PC-3 (cell line): ENCODE measurements around the gene PGAM1. TPM values are rescaled to one million over a fixed set of nuclear protein-coding genes. Genes with fewer than 3 reads are reported as not detected.
"Not testable (repeated sequence)": the region's sequence is repeated elsewhere in the genome, so short reads cannot be mapped to it uniquely, and the experiment has no call there.

Experiments used
- ATAC-seq: fragments of 200-7000 bp; cut with Tn5 transposase; 2 replicates; pipeline ENCODE4 v1.9.1; 2020; ENCODE audit warnings: mild to moderate bottlenecking, moderate library complexity
- BruUV-seq: library from RNA; stranded (reverse); fragments of 400-500 nt; replicated peaks from 2 replicates; lab custom pipeline; 2021; lab: Mats Ljungman, UMichigan
- CTCF ChIA-PET: fragments of 300-600 bp; sonication (Branson Sonifier 250); formaldehyde crosslinking; loops from one replicate; lab custom pipeline; 2022; ENCODE audit warnings: antibody characterized with exemption; lab: Charles Lee
- POLR2A ChIA-PET: fragments of 300-600 bp; sonication (Branson Sonifier 250); formaldehyde crosslinking; loops from one replicate; lab custom pipeline; 2022; ENCODE audit warnings: antibody characterized with exemption; ENCODE audit not compliant: unreplicated experiment; lab: Charles Lee
- DNase-seq: peaks from one replicate; pipeline ENCODE4 v3.0.0-alpha.2; 2015
- H2AFZ ChIP-seq: fragments of 300-600 bp; sonication (generic); 2 replicates; pipeline ENCODE4 v1.6.0; 2016; ENCODE audit warnings: antibody characterized with exemption, low read length
- H3F3A ChIP-seq: fragments of 300-600 bp; sonication (generic); one replicate; pipeline ENCODE4 v1.6.0; 2017; ENCODE audit warnings: antibody characterized with exemption, low read length, control low read depth, mild to moderate bottlenecking; ENCODE audit not compliant: unreplicated experiment
- H3K27ac ChIP-seq: fragments of 300-600 bp; sonication (generic); 2 replicates; pipeline ENCODE4 v1.5.1; 2016; ENCODE audit warnings: mild to moderate bottlenecking, low read length
- H3K27me3 ChIP-seq: fragments of 300-600 bp; sonication (generic); 2 replicates; pipeline ENCODE4 v1.6.1; 2016; ENCODE audit warnings: low read length, mixed read lengths
- H3K36me3 ChIP-seq: fragments of 300-600 bp; sonication (generic); 2 replicates; pipeline ENCODE4 v1.6.1; 2016; ENCODE audit warnings: low read depth, mixed run types, low read length, mixed read lengths
- H3K4me1 ChIP-seq: fragments of 300-600 bp; sonication (generic); 2 replicates; pipeline ENCODE4 v1.5.1; 2016; ENCODE audit warnings: low read length; ENCODE audit not compliant: insufficient read depth
- H3K4me2 ChIP-seq: fragments of 300-600 bp; sonication (generic); 2 replicates; pipeline ENCODE4 v1.6.0; 2016; ENCODE audit warnings: low read length
- H3K4me3 ChIP-seq: fragments of 300-600 bp; sonication (generic); 2 replicates; pipeline ENCODE4 v1.5.1; 2016; ENCODE audit warnings: mild to moderate bottlenecking, low read length, mixed read lengths
- H3K79me2 ChIP-seq: fragments of 300-600 bp; sonication (generic); 2 replicates; pipeline ENCODE4 v1.6.1; 2017; ENCODE audit warnings: low read length, mixed read lengths
- H3K9ac ChIP-seq: fragments of 300-600 bp; sonication (generic); 2 replicates; pipeline ENCODE4 v1.6.0; 2016; ENCODE audit warnings: mild to moderate bottlenecking, low read length
- H3K9me2 ChIP-seq: fragments of 300-600 bp; sonication (generic); replicated peaks from 2 replicates; pipeline ENCODE4 v1.6.1; 2016; ENCODE audit warnings: mixed run types, low read length, mixed read lengths
- H3K9me3 ChIP-seq: fragments of 300-600 bp; sonication (generic); 2 replicates; pipeline ENCODE4 v1.6.1; 2016; ENCODE audit warnings: low read length, mixed read lengths
- H4K20me1 ChIP-seq: fragments of 300-600 bp; sonication (generic); 2 replicates; pipeline ENCODE4 v1.6.1; 2016; ENCODE audit warnings: low read length, mixed read lengths
- CTCF ChIP-seq: fragments of 300-600 bp; sonication (generic); conservative IDR thresholded peaks from 2 replicates; pipeline ENCODE4 v1.5.1; 2017; ENCODE audit warnings: antibody characterized with exemption, low read depth, mild to moderate bottlenecking, low read length
- EZH2 ChIP-seq: fragments of 300-600 bp; sonication (generic); IDR thresholded peaks from one replicate; pipeline ENCODE4 v1.6.1; 2017; ENCODE audit warnings: antibody characterized with exemption, mild to moderate bottlenecking, low read length; ENCODE audit not compliant: unreplicated experiment
- EZH2phosphoT487 ChIP-seq: fragments of 300-600 bp; sonication (generic); IDR thresholded peaks from 2 replicates; pipeline ENCODE4 v1.6.1; 2018; ENCODE audit warnings: mild to moderate bottlenecking, antibody characterized with exemption, low read length, borderline replicate concordance
- intact Hi-C: fragments of 100-400 bp; cut with micrococcal nuclease; formaldehyde crosslinking; loops from 2 replicates; pipeline ENCODE4 v1.9.0; 2023
- total RNA-seq: library from RNA; depleted of rRNA; stranded (reverse); fragments of >200 nt; gene quantifications from 2 replicates; pipeline ENCODE4 v1.2.3, GENCODE V29; 2014

PGAM1 gene
- total RNA-seq, 1 experiment from 2014 or later: 661 TPM

- H4K20me1 ChIP-seq: no peaks in the 10 kb centered on the region
- no peak for TF ChIP-seq EZH2
- no peak for TF ChIP-seq CTCF
- no peak for TF ChIP-seq EZH2phosphoT487
- no peaks in the 10 kb centered on the region for H3K9me2 ChIP-seq
- ChIA-PET CTCF (no interaction called here), POLR2A (no interaction called here)
- H2AFZ ChIP-seq: no peak overlapping the region
- H3K9ac ChIP-seq: no peak overlapping the region
- no peaks in the 10 kb centered on the region for H3K27me3 ChIP-seq
- H3K4me2 ChIP-seq: no peak overlapping the region
- H3F3A ChIP-seq: no peaks in the 10 kb centered on the region
- intact Hi-C loops: no loop called here
- no peak overlapping the region for H3K27ac ChIP-seq
- peaks cover 18% of the 10 kb centered on the region for H3K79me2 ChIP-seq
- BruUV-seq: no TSS peak
- peaks cover 21% of the 10 kb centered on the region for H3K4me1 ChIP-seq
- ATAC-seq (no peak), DNase-seq (no peak)
- H3K4me3 ChIP-seq: no peak overlapping the region
- no peaks in the 10 kb centered on the region for H3K36me3 ChIP-seq
- H3K9me3 ChIP-seq: no peaks in the 10 kb centered on the region
Measured at GRCh38 chr10:97404044-97404443, 21.9 kb upstream of the PGAM1 start.

GRCh38 chr10:97406064-97406463 is 19.9 kb upstream of the PGAM1 start:
- Histone ChIP-seq H3K36me3 (no peaks in the 10 kb centered on the region), H3F3A (no peaks in the 10 kb centered on the region), H3K4me3 (no peak overlapping the region), H3K27me3 (no peaks in the 10 kb centered on the region), H3K9me2 (no peaks in the 10 kb centered on the region), H3K9me3 (no peaks in the 10 kb centered on the region), H2AFZ (no peak overlapping the region), H4K20me1 (no peaks in the 10 kb centered on the region), H3K79me2 (peaks cover under 1% of the 10 kb centered on the region; the same call in 1 of the 2 replicates), H3K4me2 (no peak overlapping the region), H3K27ac (no peak overlapping the region), H3K9ac (no peak overlapping the region), H3K4me1 (peaks cover 21% of the 10 kb centered on the region)
- ATAC-seq (no peak), DNase-seq (no peak)
- no peak for TF ChIP-seq CTCF
- no peak for TF ChIP-seq EZH2phosphoT487
- TF ChIP-seq EZH2: no peak
- POLR2A ChIA-PET: no interaction called here
- BruUV-seq: no TSS peak
- intact Hi-C loops: loop anchor here (2.0 kb wide), 2 partner anchors 21 to 207 kb away; partner anchors contain the start of gene PGAM1
- CTCF ChIA-PET: no interaction called here

GRCh38 chr10:97406483-97406882 is 19.5 kb upstream of the PGAM1 start:
- H3K27ac ChIP-seq, H3F3A ChIP-seq, H3K9ac ChIP-seq, H3K27me3 ChIP-seq, CTCF ChIA-PET, H2AFZ ChIP-seq, H3K9me2 ChIP-seq, ATAC-seq, H3K9me3 ChIP-seq, H4K20me1 ChIP-seq, H3K4me3 ChIP-seq, BruUV-seq, H3K4me2 ChIP-seq, H3K79me2 ChIP-seq, H3K36me3 ChIP-seq, DNase-seq: not testable (repeated sequence)
- H3K4me1 ChIP-seq: peaks cover 19% of the 10 kb centered on the region
- POLR2A ChIA-PET: interaction anchor here (0.7 kb wide), 1 partner anchor 22 kb away, joined by 3 read pairs; no protein-coding TSS in a partner anchor
- intact Hi-C loops: loop anchor here (2.0 kb wide), 2 partner anchors 20 to 206 kb away; partner anchors contain the start of gene PGAM1
